ENCODE data around the gene TLR3.

The TLR3 gene

GRCh38 chr4:186105647-186106321 is 36.8 kb downstream of the TLR3 start:
- DNase-seq: peak in 1 of 3 donors; percentile 19

GRCh38 chr4:186107947-186108346 is 39.0 kb downstream of the TLR3 start:
- DNase-seq: no peak

- no peak for DNase-seq
Observed at GRCh38 chr4:186108391-186108790, 39.4 kb downstream of the TLR3 start.

GRCh38 chr4:186109245-186109644 is 40.3 kb downstream of the TLR3 start:
- no peak for DNase-seq

GRCh38 chr4:186116697-186117096 is 47.7 kb downstream of the TLR3 start:
- no peak for DNase-seq

GRCh38 chr4:186118582-186118981 is 49.6 kb downstream of the TLR3 start:
- DNase-seq: no peak

- no peak for DNase-seq
Observed at GRCh38 chr4:186121057-186121456, 52.1 kb downstream of the TLR3 start.

- DNase-seq: no peak
Observed at GRCh38 chr4:186128842-186129241, 59.9 kb downstream of the TLR3 start.

- DNase-seq: no peak
Observed at GRCh38 chr4:186131935-186132334, 63.0 kb downstream of the TLR3 start.

GRCh38 chr4:186132577-186133242 is 63.8 kb downstream of the TLR3 start:
- peak in 1 of 3 donors; percentile 3 for DNase-seq

- peak; percentile 52 to 69 (median 56) for DNase-seq
Observed at GRCh38 chr4:186134257-186134656, 65.3 kb downstream of the TLR3 start.

GRCh38 chr4:186134861-186135260 is 65.9 kb downstream of the TLR3 start:
- no peak for DNase-seq

- peak in 2 of 3 donors; percentile 18 to 37 for DNase-seq
Observed at GRCh38 chr4:186137196-186137794, 68.3 kb downstream of the TLR3 start.

All from suppressor macrophage treated with lipopolysaccharide for 1 hour (primary cell).